Inflammatory macrophage (primary cell): ENCODE measurements around the gene GALNT17.
"Not testable (repeated sequence)": the region's sequence is repeated elsewhere in the genome, so short reads cannot be mapped to it uniquely, and the experiment has no call there.

ENCODE experiments used
- DNase-seq, 2 donors: peaks; one replicate each; pipeline ENCODE4 v3.0.0-alpha.2; 2020 to 2022

The GALNT17 gene

GRCh38 chr7:71637578-71637977 lies 505.6 kb downstream of the GALNT17 start:
- DNase-seq = no peak

GRCh38 chr7:71638108-71638507 lies 506.2 kb downstream of the GALNT17 start:
- DNase-seq = no peak

- DNase-seq = no peak
Measured at GRCh38 chr7:71639382-71640085, 507.6 kb downstream of the GALNT17 start.

- DNase-seq = not testable (repeated sequence)
Measured at GRCh38 chr7:71643031-71643430, 511.1 kb downstream of the GALNT17 start.

DNA sequence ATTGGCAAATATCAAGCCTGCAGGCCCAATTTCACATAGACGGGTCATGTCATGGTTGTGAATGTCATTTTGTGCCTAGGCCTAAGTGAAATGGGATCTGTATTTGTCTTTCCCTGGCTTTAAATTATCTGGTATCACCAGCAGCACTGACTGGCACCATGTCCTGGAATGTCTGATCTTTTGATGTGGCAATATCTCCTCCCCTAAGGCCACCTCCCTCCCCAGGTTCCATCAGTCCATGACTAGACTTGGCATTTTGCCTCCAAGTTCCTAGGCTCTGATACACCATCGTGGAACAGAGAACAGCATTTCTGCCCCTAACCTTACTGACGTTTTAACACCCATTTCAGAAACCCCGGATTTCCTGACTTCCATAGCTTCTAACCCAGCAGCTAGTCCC lies 513.9 kb downstream of the GALNT17 start:
- DNase-seq = no peak

- DNase-seq = no peak
Measured at GRCh38 chr7:71649812-71650211, 517.9 kb downstream of the GALNT17 start.

DNA sequence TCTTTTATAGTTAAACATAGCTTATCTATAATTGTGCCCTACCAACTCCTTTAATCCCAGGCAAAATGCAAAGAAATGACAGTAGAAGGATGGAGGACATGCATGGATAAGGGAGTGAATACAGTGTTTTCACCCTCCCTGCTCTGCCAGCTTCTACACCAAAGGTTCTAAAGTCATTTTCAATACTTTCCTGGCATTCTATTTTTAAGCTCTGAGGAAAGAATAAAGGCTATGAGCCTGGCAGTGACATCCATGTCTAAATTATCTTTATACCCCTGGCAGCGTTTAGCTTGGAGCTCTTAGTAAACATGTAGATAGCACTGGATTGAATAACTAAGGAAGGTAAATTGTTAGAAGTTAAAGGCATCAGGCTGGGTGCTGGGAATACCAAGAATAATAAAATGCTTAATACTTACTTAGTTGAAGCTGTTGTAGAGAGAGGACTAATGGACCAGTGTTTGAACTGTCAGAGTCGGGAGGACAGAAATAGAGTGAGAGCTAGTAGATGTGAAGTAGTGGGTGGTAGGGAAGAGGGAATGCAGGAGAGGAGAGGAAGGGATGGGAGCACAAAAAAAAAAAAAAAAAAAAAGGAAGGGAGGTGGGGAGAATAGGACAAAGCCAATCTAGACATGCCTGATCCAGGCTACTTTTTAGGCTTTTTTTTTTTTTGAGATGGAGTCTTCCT lies 518.9 kb downstream of the GALNT17 start:
- no peak for DNase-seq

DNA sequence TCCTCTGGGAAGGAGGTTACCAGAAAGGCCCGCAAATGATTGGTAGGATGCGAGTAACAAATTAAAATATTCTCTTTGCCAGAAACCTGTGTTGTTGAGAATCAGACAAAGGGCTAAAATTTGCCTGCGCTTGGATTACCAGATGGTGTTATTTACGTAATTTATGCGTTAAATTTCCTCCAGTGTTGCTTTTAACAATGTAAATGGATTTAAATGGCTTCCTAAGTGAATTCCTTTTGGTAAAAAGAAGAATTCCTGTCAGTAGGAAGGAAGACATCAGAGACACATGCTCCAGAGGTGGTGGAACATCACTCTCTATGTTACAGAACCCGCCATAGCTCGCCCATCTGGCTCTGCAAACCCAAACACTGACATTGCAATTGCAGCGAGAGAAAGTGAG lies 520.6 kb downstream of the GALNT17 start:
- DNase-seq = no peak

- DNase-seq = no peak
Measured at GRCh38 chr7:71657386-71657785, 525.4 kb downstream of the GALNT17 start.

DNA sequence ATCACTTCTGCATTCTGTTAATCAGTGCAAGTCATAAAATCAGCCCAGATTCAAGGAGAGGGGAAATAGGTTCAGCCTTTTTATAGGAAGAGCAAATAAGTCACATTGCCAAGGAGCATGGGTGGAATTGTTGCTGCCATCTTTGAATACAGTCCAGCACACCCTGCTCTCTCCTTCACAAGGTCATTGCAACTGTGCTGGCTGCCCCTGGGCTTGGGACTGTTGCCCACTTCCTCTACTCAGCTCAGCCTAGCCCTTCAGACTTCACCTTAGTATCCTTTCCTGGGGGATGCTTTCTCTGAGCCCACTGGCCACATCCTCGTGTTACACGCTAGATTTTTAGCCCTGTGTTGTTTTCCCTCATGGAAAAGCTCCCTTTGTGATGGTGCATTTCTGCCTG lies 527.7 kb downstream of the GALNT17 start:
- no peak for DNase-seq

- no peak for DNase-seq
Measured at GRCh38 chr7:71661671-71662224, 529.8 kb downstream of the GALNT17 start.

DNA sequence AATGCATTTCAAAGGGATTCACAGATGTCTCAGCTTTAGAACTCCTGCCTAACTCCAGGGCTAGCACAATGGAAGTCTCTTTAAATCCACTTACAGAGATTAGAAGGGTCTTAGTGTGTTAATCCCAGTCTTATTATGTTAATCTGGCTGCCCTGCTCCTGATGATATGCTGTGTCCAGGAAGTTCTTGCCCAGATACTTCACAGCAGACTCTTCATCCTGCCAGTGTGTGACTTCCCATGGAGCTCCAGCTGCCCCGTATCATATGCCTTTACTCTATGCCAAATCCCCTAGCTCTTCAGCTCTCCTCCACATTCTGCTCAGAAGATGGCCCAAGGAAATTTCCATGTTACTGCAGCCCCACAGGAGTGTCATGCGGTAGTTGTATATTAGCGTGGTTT lies 533.8 kb downstream of the GALNT17 start:
- DNase-seq = no peak

- no peak for DNase-seq
Measured at GRCh38 chr7:71668572-71668971, 536.6 kb downstream of the GALNT17 start.

- no peak for DNase-seq
Measured at GRCh38 chr7:71679480-71679879, 547.5 kb downstream of the GALNT17 start.

DNA sequence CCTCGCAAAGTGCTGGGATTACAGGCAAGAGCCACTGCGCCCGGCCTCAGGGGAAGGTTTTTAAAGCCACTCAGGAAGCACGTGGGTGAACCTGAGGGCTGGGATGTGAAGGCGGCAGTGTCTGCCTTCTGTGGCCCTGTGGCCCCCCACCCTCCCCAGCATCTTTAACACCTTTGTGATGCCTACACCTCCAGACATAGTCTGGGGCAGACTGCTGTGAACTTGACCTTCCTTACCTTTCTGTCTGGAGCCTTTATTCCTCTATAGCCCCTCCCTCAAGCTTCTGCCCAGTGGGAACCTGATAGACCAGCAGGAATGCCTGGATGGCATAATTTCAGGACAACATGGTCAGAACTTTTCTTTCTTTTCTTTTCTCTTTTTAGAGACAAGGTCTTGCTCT lies 550.2 kb downstream of the GALNT17 start:
- no peak for DNase-seq

- DNase-seq = no peak
Measured at GRCh38 chr7:71682841-71683781, 551.2 kb downstream of the GALNT17 start.

DNA sequence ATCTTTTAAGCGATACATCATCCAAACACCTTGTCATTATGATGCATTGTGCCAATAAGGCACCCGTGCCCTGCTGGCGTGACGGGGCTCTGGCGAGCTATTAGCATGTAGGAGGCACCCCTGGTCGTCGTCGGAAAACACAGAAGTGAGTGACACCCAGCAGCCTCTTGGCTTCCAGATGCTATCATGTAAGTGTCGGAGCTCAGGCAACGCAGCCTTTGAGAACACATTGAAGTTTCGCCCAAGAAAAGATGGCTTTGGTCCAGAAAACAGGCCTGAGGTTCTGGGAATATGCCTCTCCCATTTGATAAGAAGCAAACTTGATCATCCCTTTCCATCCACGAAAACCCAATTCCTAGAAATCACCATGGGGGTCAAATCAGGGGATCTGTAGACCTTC lies 555.3 kb downstream of the GALNT17 start:
- DNase-seq = no peak

DNA sequence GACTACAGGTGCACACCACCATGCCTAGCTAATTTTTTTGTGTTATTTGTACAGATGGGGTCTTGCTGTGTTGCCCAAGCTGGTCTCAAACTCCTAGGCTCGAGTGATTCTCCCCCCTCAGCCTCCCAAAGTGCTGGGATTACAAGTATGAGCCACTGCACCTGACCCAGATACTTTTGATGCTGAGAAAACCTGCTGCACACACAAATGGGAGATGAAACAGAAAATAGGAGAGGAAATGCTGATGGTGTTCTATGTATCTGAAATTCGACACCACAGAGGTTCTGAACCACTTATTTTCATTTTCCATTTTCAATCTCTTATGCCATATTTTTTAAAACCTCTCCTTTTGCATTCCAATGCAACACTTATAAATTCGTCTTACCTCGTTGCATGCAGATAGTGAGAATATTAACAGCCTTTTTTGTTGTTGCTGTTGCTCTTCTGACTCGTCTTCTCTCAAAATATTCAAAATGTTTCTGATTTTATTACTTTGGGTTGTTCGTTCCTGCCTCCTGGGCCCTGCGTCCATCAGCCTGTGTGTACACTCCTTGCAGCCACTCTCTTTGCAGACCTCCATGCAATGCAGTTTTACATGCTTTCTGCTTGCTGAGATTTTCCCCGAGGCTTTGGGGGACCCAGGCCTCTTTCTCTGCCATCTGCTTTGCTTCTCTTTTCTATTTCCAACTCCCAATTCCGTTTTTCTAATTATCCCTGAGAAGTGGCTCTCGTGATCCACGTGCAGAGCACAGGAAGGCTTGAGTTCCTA lies 556.1 kb downstream of the GALNT17 start:
- no peak for DNase-seq

GRCh38 chr7:71691538-71691937 lies 559.6 kb downstream of the GALNT17 start:
- DNase-seq = no peak

DNA sequence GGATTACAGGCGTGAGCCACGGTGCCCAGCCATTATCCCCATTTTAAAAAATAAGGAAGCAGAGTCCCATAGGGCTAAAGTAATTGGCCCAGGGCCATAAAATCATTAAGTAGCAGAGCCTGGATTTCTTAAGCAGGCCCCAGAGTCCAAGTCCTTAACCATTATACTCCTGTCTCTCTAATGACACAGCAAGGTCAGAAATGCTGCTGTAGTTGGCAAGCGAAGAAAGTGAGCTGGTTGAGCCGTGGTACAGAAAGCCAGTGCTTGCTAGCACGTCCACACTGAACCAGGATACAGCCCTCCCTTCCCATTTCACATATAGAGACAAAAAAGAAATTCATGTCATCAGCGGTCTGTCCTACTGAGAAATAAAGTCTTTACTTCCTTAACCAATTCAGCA lies 562.7 kb downstream of the GALNT17 start:
- no peak for DNase-seq

DNA sequence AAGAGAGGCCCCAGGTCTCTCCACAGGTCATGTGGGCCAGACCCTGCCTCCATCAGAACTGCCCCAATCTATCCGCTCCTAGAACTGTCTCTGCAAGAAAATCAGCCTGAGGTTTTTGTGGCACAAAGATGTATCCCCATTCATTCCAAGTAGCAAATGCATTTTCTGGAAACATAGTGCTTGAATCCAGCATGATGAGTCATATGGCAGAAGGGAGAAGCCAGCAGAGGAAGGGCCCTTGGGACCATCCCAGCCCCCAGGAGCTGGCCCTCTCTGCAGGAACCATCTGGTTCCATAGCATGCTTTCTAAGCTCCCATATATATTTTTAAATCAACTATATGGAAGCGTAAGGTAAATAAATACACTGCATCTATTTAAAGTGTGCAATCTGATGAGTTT lies 563.2 kb downstream of the GALNT17 start:
- DNase-seq = no peak

- DNase-seq = no peak
Measured at GRCh38 chr7:71696511-71696910, 564.6 kb downstream of the GALNT17 start.
